HG03571 (cell line): ENCODE results near the gene PDCD1.
"Not testable (repeated sequence)": the region's sequence is repeated elsewhere in the genome, so short reads cannot be mapped to it uniquely, and the experiment has no call there.

ENCODE experiments used
- ATAC-seq: cut with Tn5 transposase; IDR thresholded peaks from one replicate; pipeline ENCODE4 v1.9.1; 2021; ENCODE audit not compliant: unreplicated experiment

PDCD1 gene

DNA sequence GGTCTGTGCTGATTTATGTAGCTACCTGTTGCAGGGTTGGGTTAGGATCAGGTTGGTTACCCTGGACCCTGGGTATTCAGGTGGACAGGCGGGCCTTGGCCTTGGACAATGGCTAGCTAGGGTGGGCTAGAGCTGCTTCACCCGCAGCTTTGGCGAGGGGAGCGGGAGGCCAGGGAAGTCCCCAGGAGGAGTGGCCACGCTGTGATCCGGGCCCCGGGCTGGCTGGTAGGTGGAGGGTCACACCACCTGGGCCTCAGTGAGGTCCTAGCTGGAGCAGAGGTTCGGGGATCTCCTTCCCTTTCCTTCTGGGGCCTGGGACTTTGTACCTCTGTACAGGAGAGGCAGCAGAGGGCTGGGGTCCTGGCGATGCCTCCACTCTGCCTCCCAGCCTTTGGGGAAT, 20.6 kb upstream of the PDCD1 start:
- no peak for ATAC-seq

DNA sequence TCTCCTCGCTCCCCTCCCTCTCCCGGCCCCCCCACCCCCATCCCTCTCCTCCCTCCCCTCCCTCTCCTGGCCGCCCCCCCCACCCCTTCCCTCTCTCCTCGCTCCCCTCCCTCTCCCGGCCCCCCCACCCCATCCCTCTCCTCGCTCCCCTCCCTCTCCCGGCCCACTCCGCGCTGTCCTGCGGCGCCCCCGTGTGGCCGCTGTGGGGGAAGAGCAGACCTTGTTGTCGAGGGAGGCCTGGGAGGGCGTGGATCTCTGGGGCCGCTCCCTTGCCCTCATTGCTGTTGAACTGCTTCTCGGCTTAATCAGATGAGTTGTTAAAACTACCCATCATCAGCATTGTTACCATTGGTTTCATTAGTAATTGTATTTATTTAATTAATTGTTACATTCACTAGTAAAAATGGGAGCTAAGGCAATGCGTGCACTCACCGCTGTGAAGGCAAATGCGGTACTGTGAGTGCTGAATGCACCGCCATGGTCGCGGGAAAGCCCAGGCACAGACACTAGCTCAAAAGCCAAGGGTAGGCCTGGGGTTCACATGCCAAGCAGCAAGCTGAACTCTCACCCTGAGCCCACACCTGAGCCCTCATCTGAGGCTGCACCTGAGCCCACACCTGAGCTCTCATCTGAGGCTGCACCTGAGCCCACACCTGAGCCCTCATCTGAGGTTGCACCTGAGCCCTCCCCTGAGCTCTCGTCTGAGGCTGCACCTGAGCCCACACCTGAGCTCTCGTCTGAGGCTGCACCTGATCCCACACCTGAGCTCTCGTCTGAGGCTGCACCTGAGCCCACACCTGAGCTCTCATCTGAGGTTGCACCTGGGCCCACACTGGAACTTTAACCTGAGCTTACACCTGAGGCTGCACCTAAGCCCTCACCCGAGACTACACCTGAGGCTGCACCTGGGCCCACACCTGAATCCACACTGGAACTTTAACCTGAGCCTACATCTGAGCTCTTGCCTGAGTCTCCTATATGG, 19.6 kb upstream of the PDCD1 start:
- ATAC-seq: no peak

DNA sequence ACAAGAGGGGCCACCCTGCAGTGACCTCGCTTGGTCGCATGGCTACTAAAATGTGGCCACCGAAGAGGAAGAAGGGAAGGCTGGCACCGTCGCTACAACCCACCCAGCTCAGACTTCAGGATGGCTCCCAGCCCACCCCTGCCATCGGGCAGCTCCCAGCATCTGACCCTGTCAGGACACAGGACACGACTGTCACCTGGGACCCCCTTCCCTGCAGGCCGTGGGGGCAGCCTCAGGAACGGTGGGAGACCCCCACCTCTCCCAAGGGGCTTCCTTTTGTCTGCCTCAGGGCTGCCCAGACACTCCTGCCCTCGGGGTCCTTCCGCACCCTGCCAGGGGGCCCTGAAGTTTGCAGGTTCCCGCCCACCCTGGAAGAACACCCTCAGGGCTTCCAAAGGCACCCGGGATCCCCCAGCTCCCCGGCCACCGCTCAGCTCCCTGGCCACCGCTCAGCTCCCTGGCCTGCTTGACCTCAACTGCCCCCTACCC, 18.5 kb upstream of the PDCD1 start:
- ATAC-seq: no peak

DNA sequence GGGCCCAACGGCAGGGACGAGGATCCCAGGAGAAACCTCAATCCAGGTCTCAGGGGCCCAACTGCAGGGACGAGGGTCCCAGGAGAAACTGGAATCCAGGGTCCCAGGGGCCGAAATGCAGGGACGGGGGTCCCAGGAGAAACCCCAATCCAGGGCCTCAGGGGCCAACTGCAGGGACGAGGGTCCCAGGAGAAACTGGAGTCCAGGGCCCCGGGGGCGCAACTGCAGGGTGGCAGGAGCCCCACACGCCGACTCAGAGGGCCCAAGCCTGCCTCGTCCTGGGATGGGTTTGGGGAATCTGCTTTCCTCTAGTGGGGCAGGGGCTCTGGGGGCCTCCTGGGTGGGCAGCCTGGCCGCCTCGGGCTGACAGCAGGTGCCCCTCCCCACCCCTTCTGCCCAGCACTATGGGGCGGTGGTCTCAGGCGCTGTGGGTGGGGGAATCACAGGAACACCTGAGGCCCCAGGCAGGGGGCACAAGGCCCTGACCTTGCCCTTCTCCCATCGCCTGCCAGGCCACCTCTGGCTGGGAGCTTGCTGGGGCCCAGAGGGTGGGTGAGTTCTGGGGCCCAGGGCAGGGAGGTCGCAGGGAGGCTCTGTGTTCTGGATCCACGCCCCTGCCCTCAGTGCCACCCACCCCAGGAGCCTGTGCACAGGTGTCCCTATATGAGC, 18.0 kb upstream of the PDCD1 start:
- no peak for ATAC-seq

DNA sequence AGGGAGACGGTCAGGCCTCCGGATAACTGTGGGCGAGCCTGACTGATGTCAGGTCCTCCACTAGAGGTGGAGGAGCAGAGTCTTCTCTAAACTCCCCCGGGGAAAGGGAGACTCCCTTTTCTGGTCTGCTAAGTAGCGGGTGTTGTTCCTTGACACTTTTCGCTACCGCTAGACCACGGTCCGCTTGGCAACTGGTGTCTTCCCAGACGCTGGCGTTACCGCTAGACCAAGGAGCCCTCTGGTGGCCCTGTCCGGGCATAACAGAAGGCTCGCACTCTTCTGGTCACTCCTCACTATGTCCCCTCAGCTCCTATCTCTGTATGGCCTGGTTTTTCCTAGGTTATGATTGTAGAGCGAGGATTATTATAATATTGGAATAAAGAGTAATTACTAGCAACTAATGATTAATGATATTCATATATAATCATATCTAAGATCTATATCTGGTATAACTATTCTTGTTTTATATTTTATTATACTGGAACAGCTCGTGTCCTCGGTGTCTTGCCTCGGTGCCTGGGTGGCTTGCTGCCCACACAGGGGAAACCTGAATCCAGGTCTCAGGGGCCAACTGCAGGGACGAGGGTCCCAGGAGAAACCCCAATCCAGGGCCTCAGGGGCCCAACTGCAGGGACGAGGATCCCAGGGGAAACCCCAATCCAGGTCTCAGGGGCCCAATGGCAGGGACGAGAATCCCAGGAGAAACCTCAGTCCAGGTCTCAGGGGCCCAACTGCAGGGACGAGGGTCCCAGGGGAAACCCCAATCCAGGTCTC, 17.2 kb upstream of the PDCD1 start:
- not testable (repeated sequence) for ATAC-seq

DNA sequence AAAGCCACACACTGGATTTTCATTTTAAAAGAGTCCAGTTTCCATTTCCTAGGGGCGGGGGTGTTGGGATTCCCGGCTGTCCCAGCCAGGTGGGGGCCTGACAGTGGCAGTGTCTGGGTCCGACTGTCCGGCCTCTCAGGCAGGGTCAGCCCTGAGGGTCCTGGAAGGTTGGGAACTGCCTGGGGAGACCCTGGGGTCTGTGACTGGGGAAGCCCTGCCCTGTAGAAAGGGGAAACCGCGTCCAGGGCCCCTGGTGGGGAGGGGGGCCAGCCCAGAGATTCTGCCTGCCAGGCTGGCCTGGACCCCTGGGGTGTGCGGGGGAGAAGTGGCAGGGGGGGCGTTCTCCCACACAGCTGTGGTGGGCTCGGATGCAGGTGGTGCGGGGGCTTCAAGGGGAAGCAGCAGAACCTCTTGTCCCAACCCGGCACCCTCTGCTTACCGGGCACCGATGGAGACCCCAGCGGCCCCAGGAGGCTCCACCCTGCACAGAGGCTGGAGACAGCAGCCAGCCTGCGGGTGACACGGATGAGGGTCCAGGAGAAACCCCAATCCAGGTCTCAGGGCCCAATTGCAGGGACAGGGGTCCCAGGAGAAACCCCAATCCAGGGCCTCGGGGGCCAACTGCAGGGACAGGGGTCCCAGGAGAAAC, 15.7 kb upstream of the PDCD1 start:
- no peak for ATAC-seq

DNA sequence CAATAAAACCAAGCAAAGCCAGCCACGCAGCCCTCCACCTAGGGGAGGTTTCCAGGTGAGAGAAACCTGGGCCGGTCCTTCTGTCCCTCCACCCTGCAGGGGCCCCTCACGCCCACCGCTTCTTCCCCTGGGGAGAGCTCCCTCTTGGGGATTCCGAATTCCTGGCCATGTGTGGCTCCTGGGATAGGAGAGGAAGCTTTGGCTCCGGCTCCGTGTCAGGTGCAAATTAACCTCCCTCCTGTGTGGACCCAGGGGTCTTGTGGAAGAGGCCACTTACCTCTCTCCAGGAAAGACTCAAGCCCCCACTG, 15.1 kb upstream of the PDCD1 start:
- ATAC-seq: no peak

DNA sequence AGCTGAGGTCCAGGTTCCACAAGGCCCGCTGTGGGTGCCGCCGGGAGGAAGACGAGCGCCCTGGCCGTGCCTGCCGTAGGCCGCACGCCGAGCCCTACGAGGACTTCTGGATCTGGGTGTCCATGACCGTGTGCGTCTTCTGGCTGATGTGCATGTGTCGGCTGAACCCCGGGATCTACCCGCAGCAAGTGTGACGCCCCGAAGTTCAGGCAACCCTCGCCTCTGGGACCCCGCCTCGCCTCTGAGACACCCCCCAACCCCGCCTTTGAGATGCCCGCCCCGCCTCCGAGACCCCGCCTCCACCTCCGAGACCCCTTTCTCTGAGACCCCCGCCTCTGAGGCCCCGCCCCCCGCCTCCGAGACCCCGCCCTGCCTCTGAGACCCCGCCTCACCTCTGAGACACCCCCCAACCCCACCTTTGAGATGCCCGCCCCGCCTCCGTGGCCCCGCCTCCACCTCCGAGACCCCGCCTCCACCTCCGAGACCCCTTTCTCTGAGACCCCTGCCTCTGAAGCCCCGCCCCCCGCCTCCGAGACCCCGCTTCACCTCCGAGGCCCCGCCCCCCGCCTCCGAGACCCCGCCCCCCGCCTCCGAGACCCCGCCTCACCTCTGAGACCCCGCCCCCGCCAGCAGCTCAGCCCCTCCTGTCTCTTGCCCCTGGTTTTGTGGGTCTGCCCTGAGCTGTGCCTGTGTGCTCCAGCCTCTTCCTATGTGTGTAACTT, 14.5 kb upstream of the PDCD1 start:
- ATAC-seq: no peak

DNA sequence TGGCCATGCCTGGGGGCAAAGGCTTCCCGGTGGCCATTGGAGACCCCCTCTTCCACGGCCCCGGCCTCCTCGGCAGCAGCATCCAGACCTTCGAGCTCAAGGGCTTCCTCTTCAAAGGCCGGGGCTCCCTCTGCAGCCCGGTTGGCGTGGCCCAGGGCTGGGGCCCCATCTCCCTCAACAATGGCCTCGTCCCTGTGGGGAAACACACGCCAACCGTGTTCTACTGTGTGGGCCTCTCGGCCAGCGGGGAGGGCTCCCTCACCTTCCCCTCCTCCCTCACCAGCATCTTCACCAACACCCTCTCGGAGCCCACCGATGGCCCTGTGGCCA, 13.6 kb upstream of the PDCD1 start:
- no peak for ATAC-seq

DNA sequence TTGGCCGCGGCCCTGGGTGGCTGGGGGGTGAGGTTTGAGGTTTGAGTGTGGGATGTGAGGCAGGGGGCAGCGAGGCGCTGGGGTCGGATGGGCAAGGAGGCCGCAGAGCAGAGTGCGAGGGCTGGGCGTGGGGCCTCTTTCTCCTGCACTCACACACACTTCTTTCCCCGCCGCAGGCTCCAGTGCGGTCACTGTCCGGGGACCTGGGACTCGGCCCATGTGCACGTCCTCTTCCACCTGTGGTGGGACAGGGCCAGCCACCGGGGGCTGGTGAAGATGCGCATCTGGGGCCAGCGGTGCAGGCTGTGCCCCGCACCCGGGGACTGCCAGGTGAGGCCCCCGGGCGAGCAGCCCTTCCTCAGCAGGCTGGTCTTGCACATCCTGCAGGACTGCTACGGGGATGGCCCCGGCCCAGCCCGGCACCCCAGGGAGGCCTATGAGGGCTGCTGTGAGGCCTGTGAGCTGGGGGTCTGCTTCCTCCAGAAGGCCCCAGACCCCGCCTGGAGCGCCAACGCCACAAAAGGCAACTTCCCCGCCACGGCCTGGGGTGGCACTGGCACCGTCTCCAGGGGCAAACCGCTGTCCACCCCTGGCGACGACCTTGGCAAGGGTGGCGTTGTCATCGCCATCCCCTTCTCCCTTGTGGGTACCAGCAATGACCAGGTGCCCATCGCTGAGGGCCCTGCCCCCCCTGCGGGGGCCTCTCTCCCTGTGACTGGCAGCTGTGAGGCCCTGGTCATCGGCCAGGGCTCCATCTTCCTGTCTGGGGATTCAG, 13.0 kb upstream of the PDCD1 start:
- no peak for ATAC-seq

DNA sequence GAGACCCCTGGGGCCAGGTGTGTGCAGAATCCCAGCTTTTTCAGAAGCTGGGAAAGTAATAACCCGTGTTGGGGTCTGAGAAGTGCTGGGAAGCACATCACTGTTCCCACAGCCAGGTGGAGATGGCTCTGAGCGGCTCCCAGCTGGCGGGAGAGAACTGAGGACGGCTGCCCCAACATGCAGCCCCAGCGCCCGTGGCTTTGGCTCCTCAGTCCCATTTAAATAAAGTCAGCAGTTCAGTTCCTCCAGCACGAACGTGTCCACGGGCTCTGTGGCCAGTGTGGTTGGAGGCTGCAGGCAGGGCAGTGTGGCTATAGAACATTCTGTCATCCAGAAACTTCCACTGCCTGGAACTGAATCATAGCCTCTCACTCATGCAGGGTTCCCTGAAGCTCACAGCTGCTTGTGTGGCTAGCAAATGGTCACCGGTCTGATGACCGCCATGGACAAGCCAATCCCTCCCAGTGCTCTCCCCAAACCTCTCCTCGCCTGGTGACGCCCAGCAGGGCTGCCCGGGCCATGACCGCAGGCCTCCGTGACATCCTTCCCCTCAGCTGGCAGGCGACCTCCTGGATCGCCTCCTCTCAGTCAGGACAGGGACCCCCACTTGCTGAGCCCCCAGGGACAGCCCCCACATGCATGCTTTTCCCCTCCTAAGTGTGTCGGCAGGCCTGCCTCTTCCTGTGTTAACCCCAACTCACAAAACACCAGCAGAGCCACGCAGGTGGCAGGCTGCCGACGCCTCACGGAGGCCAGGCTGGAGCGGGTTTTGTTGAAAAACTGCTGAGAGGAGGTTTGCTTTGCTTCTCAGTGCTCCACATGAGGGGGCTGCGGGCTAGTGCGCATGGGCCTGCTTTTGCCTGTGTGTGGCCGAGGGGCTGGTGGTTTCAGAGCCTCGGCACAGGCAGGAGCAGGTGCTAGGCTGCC, 12.2 kb upstream of the PDCD1 start:
- no peak for ATAC-seq

DNA sequence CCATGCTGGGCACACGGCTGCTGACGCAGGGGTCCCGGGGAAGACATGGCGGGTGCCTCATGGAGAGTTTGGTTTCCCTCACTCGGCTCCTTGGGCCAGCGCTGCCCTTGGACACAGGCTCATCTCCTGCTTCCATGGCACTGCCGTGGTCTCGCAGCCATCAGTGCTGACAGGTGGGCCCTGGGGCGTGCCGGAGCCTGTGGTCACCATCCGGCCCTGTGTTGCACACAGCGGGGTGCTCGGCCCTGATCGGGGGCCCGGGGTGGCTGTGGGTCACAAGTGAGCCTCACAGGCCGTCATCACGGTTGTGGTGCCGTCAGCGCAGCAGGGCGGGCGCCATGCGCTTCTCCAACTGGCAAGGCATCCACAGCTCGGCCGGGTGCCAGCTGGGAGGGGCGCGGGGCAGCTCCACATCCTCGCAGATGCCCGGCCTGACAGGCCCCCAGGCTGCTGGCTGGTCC, 11.4 kb upstream of the PDCD1 start:
- ATAC-seq: no peak

DNA sequence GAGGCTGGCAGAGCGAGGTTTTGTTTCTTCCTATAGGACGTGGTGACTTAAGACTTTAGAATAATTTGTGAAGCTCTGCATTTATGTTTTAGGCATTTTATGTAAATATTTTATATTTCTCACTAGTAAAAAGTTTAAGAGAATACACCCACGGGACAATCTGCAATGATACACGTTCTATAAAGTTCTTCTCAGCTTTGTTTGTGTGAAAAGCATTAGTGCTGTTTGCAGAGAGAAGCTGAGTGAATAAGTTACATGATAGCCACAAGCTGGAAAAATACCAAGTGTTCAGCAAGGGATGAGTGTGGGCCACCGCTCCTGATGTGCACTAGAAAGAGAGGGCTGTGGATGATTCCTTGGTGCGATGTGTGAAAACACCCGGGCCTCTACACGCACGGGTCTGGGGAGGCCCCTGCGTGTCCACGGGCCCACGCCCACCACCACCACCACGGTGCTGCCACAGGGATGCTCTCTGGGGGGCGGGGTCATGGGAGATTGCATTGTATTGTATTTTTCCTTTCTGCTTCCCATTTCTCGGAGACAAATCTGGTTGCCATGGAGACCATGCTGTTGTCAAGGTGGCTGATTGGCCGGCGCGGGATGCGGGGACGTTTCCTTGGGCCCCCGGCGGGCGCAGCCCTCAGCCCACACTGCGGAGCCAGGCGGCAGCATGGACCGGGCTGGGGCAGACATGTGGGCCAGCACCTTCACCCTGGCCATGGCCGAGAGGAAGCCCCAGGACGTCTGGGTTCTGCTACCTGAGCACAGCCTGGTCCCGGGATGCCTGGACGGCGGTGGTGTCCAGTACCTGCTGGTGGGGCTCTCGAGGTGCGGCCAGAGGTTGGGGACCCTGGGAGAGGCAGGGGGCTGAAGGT, 10.6 kb upstream of the PDCD1 start, which contains the start of gene RTP5:
RTP5 (plus strand) TSS at position 643 of the 875 bp plus-strand sequence; CDS start at position 671, 28 bp downstream.
- no peak for ATAC-seq

DNA sequence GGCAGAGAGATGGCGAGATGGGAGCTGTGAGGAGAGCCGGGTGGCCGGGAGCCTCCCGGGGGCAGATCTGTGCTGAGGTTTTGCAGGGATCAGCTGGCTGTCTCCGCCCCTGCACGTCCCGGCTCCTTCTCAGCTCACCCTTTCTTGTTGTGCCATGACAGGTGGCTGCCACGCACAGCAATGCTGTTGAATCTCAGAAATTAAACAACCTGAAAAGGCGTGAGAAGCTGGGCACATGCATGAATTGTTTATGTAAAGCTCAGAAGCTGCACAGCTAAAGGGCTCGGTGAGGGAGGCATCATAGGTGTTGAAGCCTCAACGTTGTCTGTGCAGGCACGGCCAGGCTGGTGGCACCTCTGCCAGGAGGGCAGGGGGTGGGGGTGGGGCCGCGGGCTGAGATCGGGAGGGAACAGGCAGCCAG, 10.0 kb upstream of the PDCD1 start:
- ATAC-seq: no peak

DNA sequence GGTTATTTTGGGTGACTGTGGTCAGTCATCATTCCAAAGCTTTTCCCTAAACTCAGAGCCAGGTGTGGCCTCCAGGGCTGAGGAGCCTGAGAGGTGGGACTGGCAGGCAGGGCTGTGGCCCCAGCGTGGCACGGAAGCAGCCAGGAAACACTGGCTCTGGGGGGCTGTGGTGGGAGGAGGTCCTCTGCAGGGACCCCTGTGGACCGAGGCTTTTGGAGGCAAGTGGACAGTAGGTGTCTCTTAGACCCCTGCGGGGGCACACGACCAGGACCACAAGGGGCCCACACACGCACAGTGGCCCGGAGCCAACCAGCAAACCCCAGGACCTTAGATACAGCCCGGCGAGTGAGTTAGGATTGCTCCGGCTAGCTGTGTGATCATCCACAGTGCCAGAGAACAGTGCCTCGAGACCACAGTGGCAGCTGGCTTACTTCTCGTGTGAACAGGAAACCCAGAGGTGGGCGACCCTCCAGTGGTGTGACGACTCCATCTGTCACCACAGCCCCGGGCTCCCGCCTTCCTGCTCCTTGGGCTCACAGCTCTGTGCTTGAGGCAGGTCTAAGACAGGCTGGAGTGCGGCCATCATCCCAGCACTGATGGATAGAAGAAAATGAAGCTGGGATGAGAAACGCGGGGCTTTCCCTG, 9.2 kb upstream of the PDCD1 start:
- no peak for ATAC-seq

DNA sequence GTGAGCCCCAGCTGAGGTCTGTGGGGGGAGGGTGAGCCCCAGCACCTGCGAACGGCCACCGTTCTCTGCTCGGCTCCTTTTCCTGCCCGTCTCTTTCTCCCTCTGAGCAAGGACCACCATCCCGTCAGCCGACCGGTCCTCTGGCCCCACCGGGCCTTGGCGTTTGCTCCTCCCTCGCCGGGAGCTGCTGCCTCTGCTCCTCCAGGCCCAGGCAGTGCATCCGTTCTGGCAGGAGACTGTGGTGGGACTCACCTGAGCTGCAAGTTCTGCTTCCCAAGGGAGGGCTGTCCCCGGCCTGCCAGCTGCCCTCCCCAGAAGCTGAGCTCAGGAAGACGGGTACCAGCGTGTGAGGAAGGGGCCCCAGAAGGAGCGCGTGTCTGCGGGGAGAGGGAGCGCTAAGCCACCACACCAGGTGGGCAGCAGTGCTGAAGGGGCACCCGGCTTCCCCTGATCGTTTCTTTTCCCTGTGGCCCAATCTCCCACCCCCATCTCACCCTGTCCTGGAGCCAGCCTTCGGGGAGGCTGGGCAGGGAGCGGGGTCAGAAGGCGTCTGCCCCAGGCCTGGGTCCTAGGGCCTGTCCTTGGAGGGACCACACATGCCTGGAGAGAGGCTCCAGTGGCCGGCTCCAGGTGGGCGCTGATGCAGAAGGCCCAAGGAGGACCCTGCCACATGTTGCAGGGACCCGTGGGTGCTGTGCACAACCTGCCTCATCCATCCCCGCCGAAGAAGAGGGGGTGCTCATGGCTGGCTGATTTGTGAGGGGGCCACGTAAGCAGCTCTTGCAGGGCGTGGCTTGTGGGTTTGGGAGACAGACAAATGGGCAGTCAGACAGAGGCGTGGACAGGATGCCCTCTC, 8.3 kb upstream of the PDCD1 start:
- no peak for ATAC-seq
